K562 (cell line): ENCODE data around the gene GEMIN7. TPM values are rescaled to one million over a fixed set of nuclear protein-coding genes. Genes with fewer than 3 reads are reported as not detected.

Source experiments
- CBFB ChIP-seq: sonication (generic); formaldehyde crosslinking; IDR thresholded peaks from 2 replicates; pipeline ENCODE4 v1.4.0; 2020; ENCODE audit warnings: mild to moderate bottlenecking, missing genetic modification reagents
- CHCHD3 ChIP-seq: fragments of 250-450 bp; sonication (Bioruptor Pico); IDR thresholded peaks from 2 replicates; pipeline ENCODE4 v2.1.2; 2022; ENCODE audit warnings: mild to moderate bottlenecking
- JUN ChIP-seq, 2 experiments: sonication (generic) in 1 of 2; formaldehyde crosslinking in 1 of 2; IDR thresholded peaks; 2 replicates each; pipeline versions ENCODE4 v1.6.1 to v1.8.0; 2012 to 2022; ENCODE audit warnings: borderline replicate concordance in 2 of 2, mild to moderate bottlenecking in 2 of 2, improper control_type of control experiment in 1 of 2, low read depth in 1 of 2, low read length in 1 of 2, missing genetic modification reagents in 1 of 2
- MTA1 ChIP-seq: fragments of 450-650 bp; IDR thresholded peaks from 2 replicates; pipeline ENCODE4 v1.6.1; 2017; ENCODE audit warnings: borderline replicate concordance
- NCOA4 ChIP-seq: fragments of 450-650 bp; IDR thresholded peaks from 2 replicates; pipeline ENCODE4 v1.6.1; 2018; ENCODE audit warnings: mild to moderate bottlenecking; ENCODE audit not compliant: partially characterized antibody
- NFIX ChIP-seq: fragments of 250-450 bp; sonication (Bioruptor Pico); IDR thresholded peaks from 2 replicates; pipeline ENCODE4 v1.4.0; 2020; ENCODE audit warnings: low read depth, mild to moderate bottlenecking, moderate library complexity
- NFXL1 ChIP-seq: fragments of 450-650 bp; formaldehyde crosslinking; IDR thresholded peaks from 2 replicates; pipeline ENCODE4 v1.4.0; 2021; ENCODE audit warnings: mild to moderate bottlenecking
- NR2C2 ChIP-seq, 2 experiments: fragments of 200-800 bp in 1 of 2; sonication (Bioruptor generic) in 1 of 2; sonication (generic) in 1 of 2; formaldehyde crosslinking in 1 of 2; IDR thresholded peaks; 2 replicates each; pipeline versions ENCODE4 v1.6.1 to v1.8.0; 2016 to 2022; ENCODE audit warnings: mild to moderate bottlenecking in 1 of 2, missing compliant biosample characterization in 1 of 2, missing genetic modification characterization in 1 of 2, missing genetic modification reagents in 1 of 2
- TAF7 ChIP-seq: fragments of 450-650 bp; IDR thresholded peaks from 2 replicates; pipeline ENCODE4 v1.6.1; 2016; ENCODE audit warnings: missing genetic modification characterization, missing compliant biosample characterization
- U2AF2 ChIP-seq: fragments of 200-400 bp; formaldehyde crosslinking; optimal IDR thresholded peaks from 2 replicates; pipeline ENCODE3; 2017; ENCODE audit warnings: low read depth, mild to moderate bottlenecking, low read length
- ZNF140 ChIP-seq: fragments of 250-450 bp; sonication (Bioruptor Pico); IDR thresholded peaks from 2 replicates; pipeline ENCODE4 v1.8.0; 2021; ENCODE audit warnings: moderate library complexity, mild to moderate bottlenecking, inconsistent platforms
- polyA plus RNA-seq, 8 experiments: library from polyadenylated mRNA; depleted of rRNA in 4 of 8; stranded (reverse) in 5 of 8; unstranded in 3 of 8; fragments of >200 nt; fragmentation: Nextera tagmentation in 2 of 8; fragmentation: Illumina TruSeq in 1 of 8; extraction: Ambion mirVana in 2 of 8; extraction: Trizol in 1 of 8; gene quantifications; 2 replicates each; pipeline versions ENCODE4 v1.2.1 to v1.2.3, GENCODE V29; 2011 to 2014; ENCODE audit warnings: inconsistent platforms in 1 of 8, missing spikeins in 1 of 8
- total RNA-seq, 7 experiments: library from RNA; depleted of rRNA in 6 of 7; stranded (reverse); fragments of >200 nt in 6 of 7; fragmentation: Illumina TruSeq in 2 of 7; extraction: Trizol in 2 of 7; gene quantifications; 2 replicates each; pipeline versions ENCODE4 v1.2.1 to v1.2.3, GENCODE V29; 2011 to 2021; ENCODE audit warnings: low replicate concordance in 1 of 7
- TF ChIP-seq, protein P1 (sequence below): fragments of 250-450 bp; sonication (Bioruptor Pico); IDR thresholded peaks from 2 replicates; pipeline ENCODE4 v1.8.0; 2021; ENCODE audit warnings: borderline replicate concordance, mild to moderate bottlenecking, moderate library complexity; ENCODE audit not compliant: poor library complexity, severe bottlenecking
- TF ChIP-seq, protein P2 (sequence below): fragments of 250-450 bp; sonication (Bioruptor Pico); IDR thresholded peaks from 2 replicates; pipeline ENCODE4 v1.9.0; 2021; ENCODE audit warnings: mild to moderate bottlenecking, inconsistent platforms
- TF ChIP-seq, protein P3 (sequence below): fragments of 250-450 bp; sonication (Bioruptor Pico); IDR thresholded peaks from 2 replicates; pipeline ENCODE4 v1.8.0; 2022; ENCODE audit warnings: moderate library complexity, mild to moderate bottlenecking, inconsistent platforms
- TF ChIP-seq, protein P4 (sequence below): sonication (generic); IDR thresholded peaks from 2 replicates; pipeline ENCODE4 v1.6.1; 2016
- TF ChIP-seq, protein P5 (sequence below): fragments of 250-450 bp; sonication (Bioruptor Pico); IDR thresholded peaks from 2 replicates; pipeline ENCODE4 v1.9.0; 2021; ENCODE audit warnings: mild to moderate bottlenecking
- TF ChIP-seq, protein P6 (sequence below): sonication (generic); formaldehyde crosslinking; IDR thresholded peaks from 2 replicates; pipeline ENCODE4 v1.5.0; 2020; ENCODE audit warnings: missing genetic modification reagents

Gene GEMIN7
- total and polyA plus RNA-seq, 9 of the 15 experiments (the other 6 are each of a cell fraction or from before 2014, with no cell fraction given): 23.1 to 124 (median 54.9) TPM

DNA sequence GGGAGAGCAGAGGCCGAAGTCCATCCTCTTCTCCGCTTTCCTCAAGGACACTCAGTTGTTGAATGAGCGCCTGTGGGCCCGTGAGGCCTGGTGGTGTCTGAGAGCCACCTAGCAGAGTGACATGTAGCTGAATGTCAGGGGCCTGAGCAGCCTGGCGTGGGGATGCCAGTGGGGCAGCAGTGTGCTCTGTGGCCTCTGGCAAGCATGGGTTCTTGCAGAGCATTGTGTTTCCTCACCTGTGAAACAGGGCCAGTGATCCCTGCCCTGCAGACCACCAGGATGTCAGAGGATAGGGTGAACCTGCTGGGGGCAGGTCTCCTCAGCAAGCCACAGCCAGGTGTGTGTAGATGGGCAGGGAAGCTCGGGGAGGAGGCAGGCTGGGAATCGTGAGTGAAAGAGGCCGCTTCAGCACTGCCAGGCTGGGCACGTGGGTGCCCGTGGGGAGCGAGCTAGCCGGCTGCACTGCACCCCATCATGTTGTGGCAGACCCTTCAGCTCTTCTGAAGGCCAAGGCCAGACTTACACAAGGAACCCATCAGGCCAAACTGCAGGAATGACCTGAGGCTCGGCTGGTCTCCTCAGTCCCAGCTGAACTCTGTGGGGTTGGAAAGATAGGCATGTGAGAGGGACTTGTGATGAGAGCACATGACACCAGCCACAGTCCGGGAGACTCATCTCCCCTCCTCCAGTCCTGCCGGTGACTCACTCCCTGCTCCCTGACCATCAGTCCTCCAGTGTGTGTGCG is 18.9 kb downstream of the GEMIN7 start (continued):
- TF ChIP-seq, protein P1, sequence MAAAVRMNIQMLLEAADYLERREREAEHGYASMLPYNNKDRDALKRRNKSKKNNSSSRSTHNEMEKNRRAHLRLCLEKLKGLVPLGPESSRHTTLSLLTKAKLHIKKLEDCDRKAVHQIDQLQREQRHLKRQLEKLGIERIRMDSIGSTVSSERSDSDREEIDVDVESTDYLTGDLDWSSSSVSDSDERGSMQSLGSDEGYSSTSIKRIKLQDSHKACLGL (CRISPR knock-in tag): no peak
- TF ChIP-seq JUN (IDR thresholded peaks at IDR 0.05; ENCODE audit: borderline replicate concordance, low read depth, low read length) (peak; percentile 99), JUN (CRISPR knock-in tag; IDR thresholded peaks at IDR 0.05; ENCODE audit: borderline replicate concordance) (peak; percentile 72; the same call in 1 of the 2 replicates), TAF7 (tag) (no peak), NR2C2 (CRISPR knock-in tag; IDR thresholded peaks at IDR 0.05) (no peak), NR2C2 (tag; IDR thresholded peaks at IDR 0.05) (peak; percentile 77), NFIX (CRISPR knock-in tag) (no peak), CHCHD3 (CRISPR knock-in tag) (no peak), NCOA4 (no peak), U2AF2 (no peak), MTA1 (no peak), NFXL1 (CRISPR knock-in tag) (no peak), ZNF140 (CRISPR knock-in tag) (no peak), CBFB (CRISPR knock-in tag) (0 out of 2 replicates have a peak, but pooled peaks have one; percentile 16)
- TF ChIP-seq, protein P2, sequence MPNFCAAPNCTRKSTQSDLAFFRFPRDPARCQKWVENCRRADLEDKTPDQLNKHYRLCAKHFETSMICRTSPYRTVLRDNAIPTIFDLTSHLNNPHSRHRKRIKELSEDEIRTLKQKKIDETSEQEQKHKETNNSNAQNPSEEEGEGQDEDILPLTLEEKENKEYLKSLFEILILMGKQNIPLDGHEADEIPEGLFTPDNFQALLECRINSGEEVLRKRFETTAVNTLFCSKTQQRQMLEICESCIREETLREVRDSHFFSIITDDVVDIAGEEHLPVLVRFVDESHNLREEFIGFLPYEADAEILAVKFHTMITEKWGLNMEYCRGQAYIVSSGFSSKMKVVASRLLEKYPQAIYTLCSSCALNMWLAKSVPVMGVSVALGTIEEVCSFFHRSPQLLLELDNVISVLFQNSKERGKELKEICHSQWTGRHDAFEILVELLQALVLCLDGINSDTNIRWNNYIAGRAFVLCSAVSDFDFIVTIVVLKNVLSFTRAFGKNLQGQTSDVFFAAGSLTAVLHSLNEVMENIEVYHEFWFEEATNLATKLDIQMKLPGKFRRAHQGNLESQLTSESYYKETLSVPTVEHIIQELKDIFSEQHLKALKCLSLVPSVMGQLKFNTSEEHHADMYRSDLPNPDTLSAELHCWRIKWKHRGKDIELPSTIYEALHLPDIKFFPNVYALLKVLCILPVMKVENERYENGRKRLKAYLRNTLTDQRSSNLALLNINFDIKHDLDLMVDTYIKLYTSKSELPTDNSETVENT (CRISPR knock-in tag): peak; percentile 58; the same call in 1 of the 2 replicates
- TF ChIP-seq, protein P3, sequence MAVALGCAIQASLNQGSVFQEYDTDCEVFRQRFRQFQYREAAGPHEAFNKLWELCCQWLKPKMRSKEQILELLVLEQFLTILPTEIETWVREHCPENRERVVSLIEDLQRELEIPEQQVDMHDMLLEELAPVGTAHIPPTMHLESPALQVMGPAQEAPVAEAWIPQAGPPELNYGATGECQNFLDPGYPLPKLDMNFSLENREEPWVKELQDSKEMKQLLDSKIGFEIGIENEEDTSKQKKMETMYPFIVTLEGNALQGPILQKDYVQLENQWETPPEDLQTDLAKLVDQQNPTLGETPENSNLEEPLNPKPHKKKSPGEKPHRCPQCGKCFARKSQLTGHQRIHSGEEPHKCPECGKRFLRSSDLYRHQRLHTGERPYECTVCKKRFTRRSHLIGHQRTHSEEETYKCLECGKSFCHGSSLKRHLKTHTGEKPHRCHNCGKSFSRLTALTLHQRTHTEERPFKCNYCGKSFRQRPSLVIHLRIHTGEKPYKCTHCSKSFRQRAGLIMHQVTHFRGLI (CRISPR knock-in tag): no peak; the same call in 1 of the 2 replicates
- TF ChIP-seq, protein P4, sequence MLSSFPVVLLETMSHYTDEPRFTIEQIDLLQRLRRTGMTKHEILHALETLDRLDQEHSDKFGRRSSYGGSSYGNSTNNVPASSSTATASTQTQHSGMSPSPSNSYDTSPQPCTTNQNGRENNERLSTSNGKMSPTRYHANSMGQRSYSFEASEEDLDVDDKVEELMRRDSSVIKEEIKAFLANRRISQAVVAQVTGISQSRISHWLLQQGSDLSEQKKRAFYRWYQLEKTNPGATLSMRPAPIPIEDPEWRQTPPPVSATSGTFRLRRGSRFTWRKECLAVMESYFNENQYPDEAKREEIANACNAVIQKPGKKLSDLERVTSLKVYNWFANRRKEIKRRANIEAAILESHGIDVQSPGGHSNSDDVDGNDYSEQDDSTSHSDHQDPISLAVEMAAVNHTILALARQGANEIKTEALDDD: peak; percentile 64; the same call in 1 of the 2 replicates
- TF ChIP-seq, protein P5, sequence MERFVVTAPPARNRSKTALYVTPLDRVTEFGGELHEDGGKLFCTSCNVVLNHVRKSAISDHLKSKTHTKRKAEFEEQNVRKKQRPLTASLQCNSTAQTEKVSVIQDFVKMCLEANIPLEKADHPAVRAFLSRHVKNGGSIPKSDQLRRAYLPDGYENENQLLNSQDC: no peak
- TF ChIP-seq, protein P6, sequence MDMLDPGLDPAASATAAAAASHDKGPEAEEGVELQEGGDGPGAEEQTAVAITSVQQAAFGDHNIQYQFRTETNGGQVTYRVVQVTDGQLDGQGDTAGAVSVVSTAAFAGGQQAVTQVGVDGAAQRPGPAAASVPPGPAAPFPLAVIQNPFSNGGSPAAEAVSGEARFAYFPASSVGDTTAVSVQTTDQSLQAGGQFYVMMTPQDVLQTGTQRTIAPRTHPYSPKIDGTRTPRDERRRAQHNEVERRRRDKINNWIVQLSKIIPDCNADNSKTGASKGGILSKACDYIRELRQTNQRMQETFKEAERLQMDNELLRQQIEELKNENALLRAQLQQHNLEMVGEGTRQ: peak; percentile 65
